Activated CD8-positive, alpha-beta memory T cell treated with anti-CD3 and anti-CD28 coated beads, Interleukin-2, amount 50 U/mL, for 24 hours (primary cell): ENCODE data around the gene ARPIN.
"Not testable (repeated sequence)": the region's sequence is repeated elsewhere in the genome, so short reads cannot be mapped to it uniquely, and the experiment has no call there.

Experiments used
- DNase-seq: peaks from one replicate; pipeline ENCODE4 v3.0.0-alpha.2; 2020; ENCODE audit errors: extremely low read depth

ARPIN gene

DNA sequence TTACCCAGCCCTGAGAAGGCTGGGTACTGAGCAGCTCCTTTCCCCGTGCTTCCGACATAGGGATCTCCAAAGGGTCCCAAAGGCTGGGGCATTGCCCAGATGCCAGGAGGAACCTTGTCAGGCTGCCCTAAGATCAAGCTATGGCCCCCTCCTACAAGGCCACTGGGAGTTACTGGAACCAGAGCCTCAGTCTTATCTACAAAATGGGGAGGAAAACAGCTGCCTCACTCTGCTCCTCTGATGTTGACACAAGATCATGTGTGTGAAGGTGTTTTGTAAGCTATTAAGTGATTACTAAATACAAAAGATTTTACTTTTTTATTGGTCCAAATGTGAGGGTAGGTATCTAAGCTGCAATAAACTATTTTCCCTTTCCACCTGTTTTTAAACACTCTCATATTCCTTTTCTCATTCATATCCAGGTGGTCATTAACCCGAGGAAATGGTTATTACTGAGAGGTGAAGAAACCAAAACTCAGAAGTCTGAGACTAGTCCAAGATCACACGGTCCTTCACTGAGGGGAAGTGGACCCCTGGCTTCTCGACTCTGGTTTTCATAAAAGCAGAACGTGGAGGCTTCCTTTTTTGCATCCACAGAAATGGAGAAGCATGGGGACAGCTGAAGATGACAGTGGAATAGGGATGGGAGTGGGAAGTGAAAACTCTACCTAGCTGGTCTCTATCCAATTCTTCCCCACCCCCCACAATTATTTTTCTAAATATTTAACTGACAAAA lies 1.7 kb downstream of the ARPIN start:
- no peak for DNase-seq

GRCh38 chr15:89909611-89910010 lies 3.1 kb downstream of the ARPIN start:
- no peak for DNase-seq

DNA sequence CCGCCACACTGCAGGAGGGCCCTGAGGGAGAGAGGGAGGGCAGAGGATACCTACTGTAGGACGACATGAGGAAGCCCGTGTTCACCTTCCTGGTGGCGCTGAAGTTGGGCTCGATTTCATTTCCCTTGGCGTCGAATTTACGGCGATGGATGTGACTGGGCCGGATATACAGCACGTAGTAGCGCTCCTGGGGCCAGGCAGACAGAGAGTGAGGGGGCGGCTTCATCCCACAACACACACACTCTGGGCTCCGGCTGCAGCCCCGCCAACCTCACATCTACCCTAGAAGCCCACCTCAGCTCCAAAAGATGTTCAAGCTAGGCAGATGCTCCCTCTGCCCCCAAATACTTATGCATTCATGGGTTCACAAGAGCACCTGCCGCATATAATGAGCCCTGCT lies 4.5 kb downstream of the ARPIN start:
- DNase-seq = no peak

- no peak for DNase-seq
Observed at GRCh38 chr15:89907289-89907688, 5.5 kb downstream of the ARPIN start.

DNA sequence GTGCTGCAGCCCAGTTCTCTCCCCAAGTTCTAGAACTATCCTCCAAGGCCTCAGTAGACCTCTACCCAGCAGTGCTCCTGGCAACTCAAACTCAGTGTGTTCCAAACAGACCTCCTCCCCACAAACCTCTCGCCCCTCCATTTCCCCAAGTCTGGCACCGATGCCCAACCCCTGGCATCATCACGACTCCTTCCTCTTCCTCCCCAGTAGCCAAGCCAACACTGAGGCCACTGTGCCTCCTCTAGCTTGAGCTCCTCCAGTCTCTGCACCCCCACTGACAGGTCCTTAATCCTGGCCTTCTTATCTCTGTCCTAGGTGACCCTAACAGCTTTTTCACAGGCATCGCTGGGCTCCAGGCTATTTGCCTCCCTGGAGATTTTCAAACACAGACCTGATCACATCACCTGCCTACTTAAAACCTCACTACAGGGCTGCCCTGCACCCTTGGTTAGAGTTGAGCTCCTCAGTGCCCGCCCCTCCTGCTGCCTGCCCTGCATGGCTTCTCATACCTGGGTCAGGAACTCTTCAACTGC lies 6.8 kb downstream of the ARPIN start:
- DNase-seq = no peak

DNA sequence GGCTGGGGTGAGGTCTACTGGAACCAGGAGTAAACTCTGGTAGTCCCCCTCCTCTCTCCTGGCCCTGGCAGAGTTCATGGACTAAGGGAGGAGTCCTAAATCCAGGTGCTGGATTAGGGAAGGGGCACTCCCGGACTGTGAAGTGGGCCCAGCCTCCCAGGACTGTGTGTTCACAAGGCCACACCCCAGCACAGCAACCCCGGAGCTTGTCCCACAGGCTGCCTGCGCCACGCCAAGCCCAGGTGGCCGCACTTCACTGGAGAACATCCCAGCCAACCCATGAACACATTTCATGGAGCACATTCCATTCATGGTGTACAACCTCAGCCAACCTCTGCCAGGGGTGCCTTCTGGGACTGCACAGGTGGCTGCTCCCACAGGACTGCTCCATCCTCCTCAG lies 8.2 kb downstream of the ARPIN start:
- DNase-seq = no peak

- DNase-seq = no peak
Observed at GRCh38 chr15:89903858-89904130, 9.0 kb downstream of the ARPIN start.

GRCh38 chr15:89903015-89903857 lies 9.5 kb downstream of the ARPIN start:
- DNase-seq = no peak

GRCh38 chr15:89900849-89901248 lies 11.9 kb downstream of the ARPIN start:
- DNase-seq = no peak

- no peak for DNase-seq
Observed at GRCh38 chr15:89899951-89900567, 12.7 kb downstream of the ARPIN start.

- no peak for DNase-seq
Observed at GRCh38 chr15:89899295-89899945, 13.3 kb downstream of the ARPIN start.

DNA sequence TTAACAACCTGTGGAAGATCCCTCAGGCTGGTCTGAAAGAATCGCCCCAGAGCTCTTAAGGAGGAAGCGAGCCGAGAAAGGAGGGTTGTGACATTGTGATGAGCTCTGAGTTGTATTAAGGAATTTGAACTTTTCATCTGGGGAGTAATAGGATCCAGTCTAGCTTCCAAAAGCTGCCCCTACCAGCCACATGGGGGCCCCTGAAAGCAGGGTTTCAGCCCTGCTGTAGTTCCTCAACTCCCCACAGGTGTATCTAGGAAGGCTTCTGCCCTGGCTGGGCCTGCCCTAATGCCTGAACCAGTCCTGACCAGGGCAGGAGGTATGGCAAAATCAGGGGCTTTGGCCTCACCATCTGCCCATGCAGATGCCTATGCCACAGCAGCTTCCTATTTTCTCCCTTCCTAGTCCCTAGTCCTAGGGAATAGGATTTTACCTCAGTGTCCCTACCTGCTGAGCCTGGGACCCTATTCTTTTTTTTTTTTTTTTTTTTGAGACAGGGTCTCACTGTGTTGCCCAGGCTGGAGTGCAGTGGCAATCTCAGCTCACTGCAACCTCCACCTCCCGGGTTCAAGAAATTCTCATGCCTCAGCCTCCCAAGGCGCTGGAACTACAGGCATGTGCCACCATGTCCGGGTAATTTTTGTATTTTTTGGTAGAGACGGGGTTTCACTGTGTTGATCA lies 14.0 kb downstream of the ARPIN start:
- DNase-seq = no peak

- DNase-seq = no peak
Observed at GRCh38 chr15:89898146-89898545, 14.6 kb downstream of the ARPIN start.

DNA sequence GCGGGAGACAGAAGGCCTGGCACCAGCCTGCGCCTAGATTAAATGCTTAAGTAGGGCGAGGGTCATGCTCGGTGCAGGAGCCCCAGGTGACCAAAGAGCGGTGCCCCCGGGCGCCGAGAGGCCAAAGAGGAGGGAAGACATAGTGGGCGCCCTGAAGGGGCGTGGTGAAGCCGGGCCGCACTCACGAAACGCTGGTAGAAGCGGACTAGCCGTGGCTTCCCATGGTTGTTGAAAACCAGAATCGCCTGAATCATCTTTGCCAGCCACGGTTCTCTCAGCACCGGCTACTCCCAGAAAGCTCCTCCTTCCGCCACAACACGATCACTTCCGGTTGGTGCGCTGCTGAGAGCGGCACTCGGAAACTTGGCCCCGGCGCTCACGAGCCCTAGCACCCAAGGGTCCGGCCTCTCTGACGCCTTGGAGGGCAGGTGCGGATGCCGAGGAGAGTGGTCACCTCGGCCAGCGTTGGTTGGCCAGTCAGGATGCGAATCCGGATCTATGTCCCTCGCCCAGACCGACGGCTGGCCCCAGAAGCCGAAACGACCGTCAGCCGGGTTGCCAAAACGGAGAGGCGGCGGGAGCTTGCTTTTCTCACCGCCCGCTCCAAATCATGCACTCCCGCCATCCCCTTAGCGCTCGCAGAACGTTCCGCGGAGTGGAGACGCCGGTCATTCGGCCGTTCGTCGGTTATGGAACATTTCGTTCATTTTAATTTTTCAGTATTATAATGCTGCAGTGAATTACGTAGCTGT lies 18.9 kb downstream of the ARPIN start, which contains the start of gene AP3S2:
Gene AP3S2, minus strand, starts transcription at position 299 of the 752 bp plus-strand sequence. Its CDS starts 45 bp downstream, at position 254.
- DNase-seq = peak; percentile 77

GRCh38 chr15:89893027-89893426 lies 19.7 kb downstream of the ARPIN start:
- DNase-seq = no peak

- no peak for DNase-seq
Observed at GRCh38 chr15:89888214-89888804, 24.4 kb downstream of the ARPIN start.

DNA sequence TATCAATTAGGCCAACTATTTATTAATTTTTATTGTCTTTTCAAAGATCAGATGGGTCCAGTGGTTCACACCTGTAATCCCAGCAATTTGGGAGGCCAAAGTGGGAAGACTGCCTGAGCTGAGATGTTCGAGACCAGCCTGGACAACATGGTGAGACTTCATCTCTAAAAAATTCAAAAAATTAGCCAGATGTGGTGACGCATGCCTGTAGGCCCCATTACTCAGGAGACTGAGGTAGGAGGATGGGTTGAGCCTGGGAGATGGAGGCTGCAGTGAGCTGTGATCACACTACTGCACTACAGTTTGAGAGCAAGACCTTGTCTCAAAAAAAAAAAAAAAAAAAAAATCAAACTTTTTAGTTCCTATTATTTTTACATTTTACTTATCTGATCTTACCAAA lies 27.1 kb downstream of the ARPIN start:
- DNase-seq = no peak

DNA sequence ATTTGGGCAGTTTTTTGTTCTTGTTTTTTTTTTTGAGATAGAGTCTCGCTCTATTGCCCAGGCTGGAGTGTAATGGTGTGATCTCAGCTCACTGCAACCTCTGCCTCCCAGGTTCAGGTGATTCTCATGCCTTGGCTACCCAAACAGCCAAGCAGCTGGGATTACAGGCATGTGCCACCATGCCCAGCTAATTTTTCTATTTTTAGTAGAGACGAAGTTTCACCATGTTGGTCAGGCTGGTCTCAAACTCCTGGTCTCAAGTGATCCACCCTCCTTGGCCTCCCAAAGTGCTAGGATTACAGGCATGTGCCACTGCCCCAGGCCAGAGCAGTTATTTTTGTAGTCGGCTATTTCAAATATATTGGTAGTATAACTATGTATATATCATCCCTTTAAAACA lies 27.6 kb downstream of the ARPIN start:
- DNase-seq = not testable (repeated sequence)

DNA sequence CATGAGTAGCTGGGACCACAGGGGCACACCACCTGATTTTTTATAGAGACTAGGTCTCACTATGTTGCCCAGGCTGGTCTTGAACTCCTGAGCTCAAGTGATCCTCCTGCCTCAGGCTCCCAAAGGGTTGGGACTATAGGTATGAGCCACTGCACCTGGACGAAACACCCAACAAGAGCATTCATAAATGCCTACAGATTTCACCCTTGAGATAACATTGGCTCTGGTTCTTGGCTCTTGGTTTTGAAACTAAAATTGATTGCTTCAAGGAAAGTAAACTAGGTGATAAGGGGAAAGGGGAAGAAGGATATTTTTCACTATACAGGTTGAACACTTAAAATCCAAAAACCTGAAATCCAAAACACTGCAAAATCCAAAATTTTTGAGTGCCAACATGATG lies 29.2 kb downstream of the ARPIN start:
- DNase-seq = no peak

GRCh38 chr15:89880727-89881126 lies 32.0 kb downstream of the ARPIN start:
- DNase-seq = no peak
